Measurements from ENCODE around the gene OR1D2.
"Not testable (repeated sequence)": the region's sequence is repeated elsewhere in the genome, so short reads cannot be mapped to it uniquely, and the experiment has no call there.

The OR1D2 gene, protein sequence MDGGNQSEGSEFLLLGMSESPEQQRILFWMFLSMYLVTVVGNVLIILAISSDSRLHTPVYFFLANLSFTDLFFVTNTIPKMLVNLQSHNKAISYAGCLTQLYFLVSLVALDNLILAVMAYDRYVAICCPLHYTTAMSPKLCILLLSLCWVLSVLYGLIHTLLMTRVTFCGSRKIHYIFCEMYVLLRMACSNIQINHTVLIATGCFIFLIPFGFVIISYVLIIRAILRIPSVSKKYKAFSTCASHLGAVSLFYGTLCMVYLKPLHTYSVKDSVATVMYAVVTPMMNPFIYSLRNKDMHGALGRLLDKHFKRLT

GRCh38 chr17:3104322-3104721 is at the start of gene OR1D2:
Gene OR1D2 (minus strand): TSS chr17:3104422. CDS start chr17:3092996, 11,426 bp downstream.
- DNase-seq: no peak

DNA sequence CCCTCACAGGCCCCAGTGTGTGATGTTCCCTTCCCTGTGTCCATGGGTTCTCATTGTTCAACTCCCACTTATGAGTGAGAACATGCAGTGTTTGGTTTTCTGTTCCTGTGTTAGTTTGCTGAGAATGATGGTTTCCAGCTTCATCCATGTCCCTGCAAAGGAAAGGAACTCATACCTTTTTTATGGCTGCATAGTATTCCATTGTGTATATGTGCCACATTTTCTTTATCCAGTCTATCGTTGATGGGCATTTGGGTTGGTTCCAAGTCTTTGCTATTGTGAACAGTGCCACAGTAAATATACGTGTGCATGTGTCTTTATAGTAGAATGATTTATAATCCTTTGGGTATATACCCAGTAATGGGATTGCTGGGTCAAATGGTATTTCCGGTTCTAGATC is 33.3 kb upstream of the OR1D2 start:
- not testable (repeated sequence) for DNase-seq

DNA sequence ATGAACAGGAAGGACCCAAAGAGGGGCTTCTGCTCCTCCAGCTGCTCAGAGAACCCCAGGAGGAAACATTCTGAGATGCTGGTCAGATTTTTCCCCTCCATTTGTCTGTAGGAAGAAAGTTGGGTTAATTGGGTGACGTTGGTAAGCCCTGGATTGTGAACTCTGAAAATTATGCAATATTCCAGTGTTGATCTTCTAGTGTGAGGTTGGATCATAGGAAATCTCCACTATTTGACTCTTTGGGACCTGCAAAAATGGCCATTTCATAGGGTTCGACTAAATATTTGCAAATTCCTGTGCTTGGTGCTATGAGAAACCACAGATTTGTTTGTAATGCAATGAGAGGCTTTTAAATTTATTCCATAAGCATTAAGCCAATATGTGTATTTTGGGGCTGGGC is 23.2 kb upstream of the OR1D2 start, which contains the start of gene OR1G1:
TSS of gene OR1G1 (minus strand) at position 101 of the 400 bp plus-strand sequence. CDS start at position 101, 0 bp downstream.
- no peak for DNase-seq

- not testable (repeated sequence) for DNase-seq
Observed at GRCh38 chr17:3073850-3074249, 30.4 kb downstream of the OR1D2 start.

GRCh38 chr17:3065192-3065591 is 39.0 kb downstream of the OR1D2 start:
- not testable (repeated sequence) for DNase-seq

DNA sequence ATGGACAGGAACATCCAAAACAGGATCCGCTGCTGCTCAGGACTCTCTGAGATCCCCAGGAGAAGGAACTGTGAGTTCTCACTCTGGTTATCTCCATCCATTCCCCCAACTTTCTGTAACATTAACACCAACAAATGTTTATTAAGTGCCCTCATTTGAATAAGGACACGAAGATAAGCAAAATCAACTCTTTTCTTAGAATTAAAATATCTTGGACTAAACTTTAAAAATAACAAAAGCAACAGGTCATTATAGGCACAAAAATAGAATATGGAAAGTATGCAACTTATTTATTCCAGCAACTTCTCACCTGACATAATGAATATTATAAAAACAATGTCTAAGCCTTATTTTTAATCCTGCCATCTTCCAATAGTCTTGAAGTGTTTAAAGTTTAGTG is 40.7 kb downstream of the OR1D2 start, which contains the start of gene OR1D5:
TSS of gene OR1D5 (minus strand) at position 101 of the 400 bp plus-strand sequence. CDS start at position 101, 0 bp downstream.
- not testable (repeated sequence) for DNase-seq

- DNase-seq: not testable (repeated sequence)
Observed at GRCh38 chr17:3062824-3063377, 41.3 kb downstream of the OR1D2 start.

DNA sequence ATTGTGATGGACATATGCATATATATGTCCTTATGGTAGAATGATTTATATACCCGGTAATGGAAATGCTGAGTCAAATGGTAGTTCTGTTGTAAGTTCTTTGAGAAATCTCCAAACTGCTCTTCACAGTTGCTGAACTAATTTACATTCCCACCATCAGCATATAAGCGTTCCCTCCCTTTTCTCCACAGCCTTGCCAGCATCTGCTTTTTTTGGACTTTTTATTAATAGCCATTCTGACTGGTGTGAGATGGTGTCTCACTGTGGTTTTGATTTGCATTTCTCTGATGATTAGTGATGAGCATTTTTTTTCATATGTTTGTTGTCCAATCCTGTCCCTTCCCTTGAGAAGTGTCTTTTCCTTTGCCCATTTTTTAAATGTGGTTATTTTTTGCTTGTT is 49.4 kb downstream of the OR1D2 start:
- DNase-seq: not testable (repeated sequence)

DNA sequence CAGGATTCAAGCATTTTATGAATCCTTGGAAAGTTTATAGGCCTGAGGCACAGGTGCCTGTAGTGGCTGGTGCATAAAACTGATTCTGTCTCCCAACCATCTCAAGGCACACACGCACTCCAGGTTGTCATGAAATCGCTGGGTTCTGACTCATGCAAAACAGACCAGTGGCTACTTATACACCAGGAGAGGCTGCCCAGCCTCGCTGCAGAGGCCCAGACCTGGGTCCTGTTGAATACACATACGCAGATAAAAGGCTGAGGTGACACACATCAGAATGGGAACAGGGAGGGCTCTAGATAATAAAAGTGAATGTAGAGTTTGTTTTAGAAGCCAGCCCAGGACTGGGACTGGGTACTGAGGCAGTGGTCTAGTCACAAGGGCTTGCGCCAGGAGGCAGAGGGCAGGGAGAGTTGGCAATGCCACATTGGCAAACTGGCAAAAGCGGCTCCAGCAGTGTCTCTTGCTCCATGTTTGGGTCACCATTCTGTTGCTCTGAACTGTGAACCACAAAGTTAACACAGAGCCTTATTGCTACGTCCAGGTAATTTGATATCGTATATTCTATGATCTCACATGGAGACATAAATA is 54.4 kb downstream of the OR1D2 start:
- no peak for DNase-seq

- DNase-seq: peak; percentile 89
Observed at GRCh38 chr17:3048727-3049471, 55.3 kb downstream of the OR1D2 start.

- DNase-seq: no peak
Observed at GRCh38 chr17:3046753-3047152, 57.5 kb downstream of the OR1D2 start.

- no peak for DNase-seq
Observed at GRCh38 chr17:3043737-3044365, 60.4 kb downstream of the OR1D2 start.

- DNase-seq: no peak
Observed at GRCh38 chr17:3040882-3041281, 63.3 kb downstream of the OR1D2 start.

GRCh38 chr17:3039736-3040135 is 64.5 kb downstream of the OR1D2 start:
- no peak for DNase-seq

DNA sequence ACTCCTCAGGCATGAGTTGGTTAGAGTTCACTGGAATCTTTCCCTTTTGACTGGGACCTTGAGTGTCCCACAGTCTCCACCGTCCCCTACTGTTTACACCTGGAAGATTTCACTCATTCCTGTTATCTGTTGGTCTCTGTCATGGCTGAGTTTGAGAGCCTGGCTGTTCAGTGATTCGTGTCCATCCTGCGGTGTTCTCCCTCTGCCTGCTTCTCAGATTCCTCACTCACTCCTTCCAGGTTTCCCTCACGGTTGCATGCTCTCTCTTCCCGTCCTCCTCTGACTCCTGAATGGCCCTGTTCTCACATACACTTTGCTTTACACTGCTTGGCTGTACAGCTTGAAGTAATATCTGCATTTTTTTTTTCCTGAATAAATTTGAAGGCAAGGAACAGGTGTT is 65.3 kb downstream of the OR1D2 start:
- no peak for DNase-seq
